Suppressor macrophage treated with lipopolysaccharide for 4 hours (primary cell): ENCODE measurements around the gene MAP4K2.

ENCODE experiments used
- DNase-seq: peaks from one replicate; pipeline ENCODE4 v3.0.0-alpha.2; 2020

The MAP4K2 gene

DNA sequence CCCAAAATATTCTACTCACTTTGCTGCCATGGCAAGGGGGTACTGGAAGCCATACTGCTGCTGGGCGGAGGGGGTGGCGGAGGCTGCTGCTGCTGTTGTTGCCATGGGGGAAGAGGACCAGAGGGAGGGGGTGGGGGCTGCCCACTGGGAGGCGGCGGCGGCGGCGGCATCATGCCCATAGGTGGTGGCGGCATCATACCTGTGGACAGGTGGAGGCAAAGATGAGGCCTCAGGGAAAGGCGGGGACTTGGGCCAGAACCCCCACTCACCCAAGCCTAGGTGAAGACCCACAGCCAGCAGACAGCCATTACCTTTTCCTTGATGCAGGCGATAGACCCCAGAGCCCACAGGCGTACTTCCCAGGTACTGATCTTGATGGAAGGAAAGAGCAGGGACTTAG is 36.1 kb downstream of the MAP4K2 start:
- no peak for DNase-seq

DNA sequence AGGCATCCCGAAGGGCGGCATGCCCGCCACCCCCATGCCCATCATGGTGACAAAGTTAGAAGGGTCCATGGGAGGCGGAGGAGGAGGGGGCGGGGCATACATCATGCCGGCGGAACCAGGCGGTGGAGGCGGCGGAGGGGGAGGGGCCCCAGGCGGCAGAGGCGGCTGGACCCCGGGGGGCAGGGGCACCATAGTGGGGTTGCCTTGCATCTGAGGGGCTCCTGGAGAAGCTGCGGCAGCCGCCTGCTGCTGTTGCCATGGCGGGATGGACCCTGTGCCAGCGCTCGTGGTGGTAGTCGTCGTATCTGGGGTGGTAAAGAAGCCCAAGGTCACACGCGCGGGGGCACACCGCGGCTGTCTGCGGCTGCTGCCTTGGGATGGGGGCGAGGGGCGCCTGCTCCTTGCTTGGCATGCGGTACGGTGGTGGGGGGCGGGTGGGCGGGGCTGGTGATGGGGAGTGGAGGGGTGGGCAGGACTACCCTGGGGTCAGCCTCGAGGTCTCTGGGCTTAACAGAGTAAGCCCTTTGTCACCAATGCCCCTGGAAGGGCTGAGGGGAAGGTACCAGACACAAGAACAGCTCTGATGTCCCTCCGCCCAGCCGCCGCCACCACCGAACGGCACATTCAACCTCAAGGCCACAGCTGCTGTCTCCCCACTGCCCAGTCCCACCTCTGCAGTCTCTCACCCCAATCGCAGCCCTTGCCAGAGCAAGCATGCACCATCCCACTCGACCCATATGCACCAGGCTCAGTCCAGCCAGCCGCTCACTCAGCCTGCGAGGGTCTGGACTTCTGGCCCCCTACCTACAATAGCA is 37.0 kb downstream of the MAP4K2 start:
- no peak for DNase-seq

DNA sequence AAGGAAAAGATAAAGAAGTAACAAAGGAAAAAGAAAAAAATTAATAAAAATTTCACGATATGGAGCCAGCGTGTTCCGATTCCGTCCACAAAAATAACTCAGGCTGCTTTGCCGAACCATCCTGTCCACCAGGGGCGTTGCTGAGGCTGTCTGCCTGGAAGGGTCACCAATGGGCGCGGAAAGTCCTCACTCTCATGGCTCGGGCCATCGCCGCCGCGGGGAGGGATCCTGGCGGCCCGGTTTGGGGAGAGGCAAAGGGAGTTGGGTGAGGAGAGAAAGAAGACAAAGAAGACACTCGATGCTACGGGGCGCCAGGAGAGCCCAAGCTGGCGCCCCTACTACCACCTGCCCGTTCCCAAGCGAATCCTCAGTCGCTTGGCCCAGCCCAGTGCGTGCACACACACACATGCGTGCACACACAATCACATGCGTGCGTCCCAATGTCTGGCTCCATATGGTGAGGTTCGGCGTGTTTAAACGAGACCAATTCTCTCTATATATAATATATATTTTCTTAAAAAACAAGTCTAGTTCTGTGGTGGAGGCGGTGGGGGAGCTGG is 37.6 kb downstream of the MAP4K2 start:
- no peak for DNase-seq

DNA sequence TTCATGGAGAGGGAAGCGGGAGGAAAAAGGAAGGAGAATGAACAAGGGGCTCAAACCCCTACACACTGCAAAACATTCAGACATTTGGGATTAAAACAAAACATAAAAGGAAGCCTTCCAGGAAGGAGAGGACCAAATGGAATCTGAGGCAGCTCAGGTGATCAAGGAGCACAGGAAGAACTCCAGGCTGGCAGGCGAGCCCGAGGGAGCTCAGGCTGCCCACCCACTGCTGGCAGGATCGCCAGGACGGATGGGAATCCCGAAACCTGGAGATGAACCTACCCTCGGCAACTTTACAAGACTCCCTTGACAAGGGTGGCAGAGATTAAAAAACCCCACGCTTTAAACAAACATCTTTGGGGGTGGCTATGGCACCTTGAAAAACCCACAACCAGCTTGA is 38.3 kb downstream of the MAP4K2 start:
- no peak for DNase-seq

DNA sequence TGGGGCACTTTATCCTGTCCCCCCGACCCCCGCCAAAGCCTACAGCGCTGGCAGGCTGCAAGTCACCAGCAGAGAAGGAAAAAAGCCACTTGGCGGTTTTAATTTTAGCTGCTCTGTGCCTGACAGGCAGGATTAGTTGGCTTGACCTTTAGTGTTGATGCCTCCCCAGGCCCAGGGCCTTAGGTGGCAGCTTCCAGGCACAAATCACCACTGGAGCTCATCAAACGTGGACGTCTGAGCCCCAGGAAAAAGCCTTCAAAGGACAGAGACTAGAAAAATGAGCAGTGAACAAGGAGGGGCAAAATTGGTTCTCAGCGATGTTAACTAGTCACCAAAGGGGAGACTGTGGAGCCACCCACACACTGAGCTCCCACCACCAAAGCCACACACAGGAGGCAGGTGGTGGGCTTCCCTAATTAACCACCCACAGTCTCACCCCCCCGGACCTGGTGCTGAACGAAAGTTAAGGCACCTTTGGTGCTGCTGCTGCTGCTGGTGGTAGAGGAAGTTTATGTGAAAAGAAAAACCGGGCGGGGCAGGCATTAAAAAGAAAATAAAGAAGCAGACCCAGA is 38.9 kb downstream of the MAP4K2 start:
- no peak for DNase-seq

DNA sequence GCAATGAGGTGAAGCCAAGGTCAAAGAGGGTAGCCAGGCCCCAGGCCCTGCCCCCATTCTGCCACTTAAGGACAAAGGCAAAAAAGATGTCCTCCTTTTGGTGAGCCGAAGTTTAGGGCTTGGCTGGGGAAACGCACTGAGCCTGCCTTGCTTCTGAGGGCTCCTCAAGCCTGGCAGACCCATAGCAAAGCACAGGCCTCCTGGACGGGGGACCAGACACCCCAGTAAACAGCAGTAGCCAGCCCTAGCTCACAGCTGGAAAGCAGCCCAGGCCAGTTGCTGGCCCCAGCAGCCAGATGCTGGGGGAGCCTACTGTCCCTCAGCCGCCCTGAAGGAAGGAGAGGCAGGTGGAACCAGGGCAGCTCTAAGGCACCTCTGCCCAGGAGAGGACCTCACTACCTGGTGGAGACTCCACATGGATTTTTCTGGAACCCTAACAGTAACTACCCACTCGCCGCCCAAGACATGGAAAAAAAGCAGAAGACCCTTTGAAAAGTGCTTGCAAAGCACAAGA is 39.4 kb downstream of the MAP4K2 start:
- no peak for DNase-seq

DNA sequence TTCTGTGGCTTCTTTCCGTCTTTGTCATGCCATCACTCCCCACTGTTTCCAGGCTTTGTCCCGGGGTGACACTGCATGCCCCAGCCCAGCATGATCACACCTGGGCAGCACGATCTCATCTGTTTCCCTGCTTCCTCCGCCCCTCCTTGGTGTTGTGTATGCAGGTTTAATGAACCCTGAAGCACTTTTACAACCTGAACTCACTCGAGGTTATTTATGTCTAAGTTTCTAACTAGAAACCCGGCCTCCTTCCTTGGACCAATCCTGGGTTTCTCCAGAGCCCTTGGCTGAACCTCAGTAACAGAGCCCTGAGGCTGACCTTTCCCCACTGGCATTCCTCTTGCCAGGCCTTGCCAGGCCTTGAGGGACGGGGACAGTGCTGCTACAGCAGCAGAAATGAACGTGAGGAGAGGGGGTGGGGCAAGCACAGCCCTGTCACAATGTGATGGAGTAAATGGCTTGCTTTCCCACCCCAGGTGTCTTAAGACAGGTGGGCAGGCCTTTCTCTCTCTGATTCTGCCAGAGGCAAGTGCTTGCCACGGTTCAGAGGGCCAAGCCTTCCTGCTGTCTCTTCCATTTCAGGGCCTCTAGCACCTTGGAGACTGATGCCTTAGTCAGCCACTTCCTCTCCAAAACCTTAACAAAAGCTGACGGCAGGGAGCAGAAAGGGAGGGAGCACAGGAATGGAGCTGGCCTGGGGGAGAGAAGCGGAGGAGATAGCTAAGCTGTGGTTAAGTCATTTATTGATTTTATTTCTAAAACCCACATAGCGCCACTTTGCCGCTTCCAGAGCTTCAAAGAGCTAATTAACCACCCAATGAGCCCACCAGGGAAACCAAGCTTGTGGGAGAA is 40.1 kb downstream of the MAP4K2 start:
- no peak for DNase-seq

DNA sequence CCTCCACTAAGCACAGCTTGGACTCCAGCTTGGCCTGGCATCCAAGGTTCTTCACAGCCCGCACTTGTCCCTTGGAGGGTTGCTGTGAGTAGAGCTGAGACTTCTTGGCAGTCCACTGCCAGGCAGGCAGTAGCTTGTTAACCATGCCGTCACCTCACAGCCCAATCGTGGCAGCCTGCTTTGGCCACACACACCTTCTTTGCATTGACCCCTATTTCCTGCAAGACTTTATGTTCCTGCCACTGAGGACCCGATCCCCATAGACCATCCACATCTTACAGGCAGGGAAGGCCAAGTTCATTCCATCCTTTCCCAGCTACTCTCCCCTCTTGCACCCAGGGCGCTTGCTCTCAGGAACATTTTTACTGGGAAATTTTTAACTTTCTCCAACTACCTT is 40.7 kb downstream of the MAP4K2 start:
- DNase-seq = no peak

DNA sequence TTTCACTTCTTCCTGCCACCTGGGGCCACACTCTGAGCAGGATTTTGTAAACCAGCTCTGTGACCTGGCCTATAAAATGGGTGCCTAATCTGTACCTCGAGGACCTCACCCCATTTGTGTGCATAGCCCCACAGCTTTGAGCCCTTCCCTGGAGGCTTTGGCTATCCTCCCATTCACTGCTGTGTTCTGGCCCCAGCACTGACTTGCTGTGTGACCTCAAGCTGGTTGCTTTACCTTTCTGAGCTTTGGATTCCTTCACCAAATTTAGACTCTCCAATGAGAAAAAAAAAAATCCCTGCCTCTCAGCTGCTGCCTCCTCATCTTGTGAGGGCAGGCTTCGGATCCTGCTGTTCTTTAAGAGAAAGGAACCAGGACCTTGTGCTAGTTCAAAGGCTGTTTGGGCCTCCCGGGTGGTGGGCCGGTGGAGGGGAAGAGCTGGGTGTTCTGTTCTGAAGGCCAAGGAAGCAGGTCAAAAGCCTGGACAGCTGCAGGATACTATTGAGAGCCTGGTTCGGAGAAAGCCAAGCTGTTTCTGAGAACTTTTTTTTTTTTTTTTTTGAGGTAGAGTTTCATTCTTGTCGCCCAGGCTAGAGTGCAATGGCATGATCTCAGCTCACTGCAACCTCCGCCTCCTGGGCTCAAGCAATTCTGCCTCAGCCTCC is 42.1 kb downstream of the MAP4K2 start:
- DNase-seq = no peak

DNA sequence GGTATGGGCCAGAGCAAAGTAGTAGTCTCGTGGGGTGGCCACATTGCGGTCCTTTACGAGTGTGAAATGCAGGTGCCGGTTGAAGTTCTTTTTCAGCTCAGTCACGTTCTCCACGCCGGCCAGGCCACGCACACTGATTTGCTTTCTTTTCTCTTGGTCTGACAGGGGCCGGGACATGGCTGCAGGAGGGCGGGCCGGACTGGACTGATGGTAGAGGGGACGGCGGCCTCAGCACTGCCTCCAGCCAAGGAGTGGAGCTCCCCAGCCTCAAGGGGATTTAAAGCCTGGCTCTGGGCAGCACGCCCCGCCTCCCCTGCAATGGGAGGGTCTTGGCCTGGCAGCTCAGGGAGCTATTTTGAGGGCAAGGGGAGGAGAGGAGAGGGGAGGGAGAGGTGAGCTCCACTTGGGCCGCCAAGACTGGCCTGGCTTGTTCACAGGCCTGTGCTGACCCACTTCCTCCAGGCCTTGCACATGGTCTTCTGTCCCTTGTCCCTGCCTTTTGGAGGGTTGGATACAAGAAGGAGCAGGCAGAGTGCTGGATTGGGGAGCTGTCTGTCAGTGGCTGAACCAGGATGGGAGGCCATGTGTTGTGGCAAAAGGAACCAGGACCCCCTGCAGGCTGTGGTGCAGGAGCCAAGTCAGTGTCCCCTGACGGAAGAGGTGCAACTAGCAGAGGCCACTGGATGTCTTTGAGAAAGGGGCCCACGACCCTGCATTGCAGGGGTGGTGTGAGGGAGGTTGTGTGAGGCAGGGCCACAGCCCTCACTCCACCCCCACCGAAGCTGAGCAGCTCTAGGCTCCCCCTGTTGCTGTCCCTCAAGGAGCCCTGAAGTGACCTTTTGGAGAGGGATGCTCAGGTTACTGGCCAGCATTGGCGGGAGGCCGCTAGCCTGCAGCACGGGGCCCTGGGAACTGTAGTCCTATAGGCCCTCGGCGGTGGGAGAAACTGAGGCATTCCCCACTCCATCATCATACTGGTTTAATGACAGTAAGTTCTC is 43.0 kb downstream of the MAP4K2 start, which contains the start of gene PYGM:
TSS of gene PYGM (minus strand) at position 253 of the 998 bp plus-strand sequence. CDS start at position 177, 76 bp downstream.
- no peak for DNase-seq

DNA sequence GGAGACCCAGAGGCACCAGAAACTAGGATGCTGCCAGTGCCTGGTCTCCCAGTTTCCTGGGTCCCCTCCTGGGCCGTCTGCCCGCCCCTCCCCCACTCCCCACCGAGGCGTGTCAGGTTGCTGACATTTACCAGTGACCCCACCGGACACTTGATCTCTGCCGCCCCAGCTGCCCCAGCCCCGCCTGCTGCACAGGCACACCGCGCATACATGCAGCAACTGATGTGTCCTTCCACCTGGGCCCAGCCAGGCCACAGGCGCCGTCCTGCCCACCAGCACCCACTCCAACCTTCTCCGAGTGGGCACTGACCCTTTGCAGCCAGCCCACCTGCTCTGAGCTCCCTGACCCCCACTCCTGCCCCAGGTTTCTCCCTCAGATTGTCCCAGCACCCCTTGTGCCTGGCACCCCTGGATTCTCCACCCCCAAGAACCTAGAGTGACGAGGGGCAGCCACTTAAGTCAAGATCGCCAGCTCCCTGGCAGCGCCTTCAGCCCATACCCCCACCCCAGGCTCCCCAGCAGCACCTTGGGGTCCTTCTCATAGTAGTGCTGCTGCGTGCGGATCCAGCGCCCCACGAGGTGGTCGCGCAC is 43.8 kb downstream of the MAP4K2 start:
- DNase-seq = no peak

DNA sequence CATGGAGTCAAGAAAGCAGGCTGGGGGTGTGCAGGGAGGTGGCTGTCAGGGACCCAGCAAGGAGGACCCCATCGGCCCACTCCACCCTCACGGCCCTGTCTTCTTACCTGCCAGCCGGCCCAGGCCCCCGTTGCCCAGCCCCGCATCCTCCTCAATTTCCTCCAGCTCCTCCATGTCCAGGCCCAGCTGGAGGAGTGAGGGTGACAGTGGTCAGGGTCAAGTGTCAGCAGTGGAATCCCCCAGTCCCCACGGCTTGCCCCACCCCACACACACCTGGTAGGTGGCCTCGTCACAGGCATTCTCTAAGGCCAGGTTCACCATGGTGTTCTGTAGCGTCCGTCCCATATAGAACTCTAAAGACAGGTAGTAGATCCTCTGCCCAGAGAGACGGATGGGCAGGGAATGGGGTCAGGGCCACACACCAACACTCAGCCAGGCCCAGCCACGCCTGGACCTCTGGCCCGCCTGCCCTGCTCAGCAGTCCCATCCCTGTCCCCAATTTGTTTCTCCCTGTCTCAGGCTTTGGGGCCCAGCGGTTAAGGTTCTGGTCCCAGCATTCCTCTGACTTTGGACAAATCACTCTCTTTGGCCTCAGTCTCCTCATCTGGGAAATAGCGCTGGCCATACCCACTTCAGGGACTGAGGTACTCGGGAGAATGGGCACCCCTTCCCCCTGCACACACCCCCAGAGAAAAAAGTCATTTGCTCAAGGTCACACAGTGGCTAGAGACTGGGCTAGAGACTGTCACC is 44.5 kb downstream of the MAP4K2 start:
- no peak for DNase-seq

DNA sequence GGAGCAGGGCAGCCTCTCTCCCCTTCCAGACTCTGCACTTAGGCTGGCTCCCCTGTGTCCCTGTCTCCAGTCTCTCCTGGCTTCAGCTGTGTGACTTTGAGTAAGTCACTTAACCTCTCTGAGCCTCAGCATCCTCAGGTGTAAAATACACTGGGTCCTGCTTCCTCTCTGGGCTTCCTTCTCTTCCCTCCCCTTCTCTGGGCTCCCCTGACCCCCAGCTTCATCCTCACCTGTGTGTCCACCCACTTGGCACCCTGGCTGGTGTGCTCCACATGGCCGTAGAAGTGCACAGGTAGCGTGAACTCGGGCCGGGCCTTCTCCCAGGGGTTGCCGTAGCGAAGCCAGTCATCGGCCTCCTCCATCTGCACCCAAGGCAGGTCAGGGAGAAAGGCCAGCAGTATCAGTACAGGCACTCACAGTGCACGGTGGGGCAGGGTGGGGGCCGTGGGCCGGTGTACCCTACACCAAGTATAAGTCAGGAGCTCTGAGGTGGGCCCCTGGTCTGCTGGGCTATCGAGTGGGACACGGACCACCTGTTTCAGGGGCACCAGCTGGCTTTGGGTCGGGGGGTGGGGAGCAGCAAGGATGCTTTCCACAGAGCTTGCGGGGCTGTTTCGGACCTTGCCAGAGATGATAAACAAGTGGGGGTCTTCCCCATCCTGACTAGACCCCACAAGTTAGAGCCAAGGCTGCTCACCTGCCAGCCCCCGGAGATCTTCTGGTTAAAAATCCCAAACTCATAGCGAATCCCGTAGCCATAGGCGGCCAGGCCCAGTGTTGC is 45.3 kb downstream of the MAP4K2 start:
- DNase-seq = no peak

DNA sequence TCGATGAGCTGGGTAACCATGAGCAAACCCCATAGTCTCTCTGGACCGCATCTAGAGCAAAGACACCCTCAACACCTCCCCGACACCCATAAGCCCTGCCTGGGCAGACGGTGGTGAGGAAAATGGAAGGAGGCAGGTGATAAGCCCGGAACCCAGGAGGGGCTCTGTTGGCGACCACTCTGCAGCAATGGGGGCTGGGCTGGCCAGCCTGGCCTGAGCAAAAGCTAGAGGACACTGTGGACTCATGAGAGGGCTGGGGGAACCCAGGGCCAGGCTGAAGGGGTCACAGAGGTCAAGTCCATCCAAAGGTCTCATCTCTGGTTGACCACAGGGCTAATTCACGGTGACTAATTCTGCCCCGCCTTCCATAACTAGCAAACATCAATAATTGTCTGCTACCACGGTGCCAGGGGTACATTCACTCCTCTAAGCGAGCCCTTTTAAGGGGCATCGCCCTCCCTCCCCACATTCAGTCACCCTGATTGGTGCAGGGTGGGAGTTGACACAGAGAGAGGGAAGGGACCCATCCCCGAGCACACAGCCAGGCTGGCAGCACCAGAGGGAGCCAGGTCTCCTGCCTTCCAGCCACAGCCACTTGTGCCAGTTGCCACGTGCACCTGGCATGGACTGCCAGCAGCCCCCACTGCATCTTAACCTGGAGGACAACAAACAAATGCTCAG is 47.2 kb downstream of the MAP4K2 start:
- no peak for DNase-seq

DNA sequence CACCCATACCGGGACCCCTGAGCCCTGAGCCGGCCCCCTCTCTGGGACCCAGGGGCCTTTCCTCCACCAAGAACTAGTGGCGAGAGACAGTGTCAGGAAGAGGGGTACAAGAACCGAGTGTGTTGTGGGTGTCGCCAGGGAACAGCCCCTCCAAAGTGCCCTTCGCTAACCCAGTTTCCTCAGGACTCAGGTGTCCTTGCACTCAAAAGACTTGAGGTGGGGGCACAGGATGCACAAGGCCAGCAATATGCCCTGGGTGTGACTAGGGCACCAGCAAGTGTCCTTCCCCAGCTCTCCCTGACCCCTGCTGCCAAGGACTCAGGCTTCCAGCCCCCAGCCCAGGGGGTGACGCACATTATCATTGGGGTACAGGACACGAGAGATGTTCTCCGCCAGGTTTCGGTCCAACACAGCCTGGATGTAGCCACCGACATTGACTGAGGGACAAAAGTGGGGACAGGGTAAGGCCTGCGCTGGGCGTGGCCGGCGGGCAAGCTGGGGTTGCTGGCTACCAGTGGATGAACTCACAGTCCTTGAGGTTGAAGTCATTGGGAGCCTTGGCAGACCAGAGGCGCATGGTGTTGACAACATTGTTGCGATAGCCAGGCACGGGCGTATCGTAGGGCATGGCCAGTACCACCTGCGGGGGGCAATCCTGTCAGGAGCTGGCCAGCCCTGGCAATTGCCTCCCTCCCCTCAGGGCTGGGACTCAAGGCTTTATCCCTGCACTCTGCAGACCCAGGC is 47.9 kb downstream of the MAP4K2 start:
- no peak for DNase-seq

DNA sequence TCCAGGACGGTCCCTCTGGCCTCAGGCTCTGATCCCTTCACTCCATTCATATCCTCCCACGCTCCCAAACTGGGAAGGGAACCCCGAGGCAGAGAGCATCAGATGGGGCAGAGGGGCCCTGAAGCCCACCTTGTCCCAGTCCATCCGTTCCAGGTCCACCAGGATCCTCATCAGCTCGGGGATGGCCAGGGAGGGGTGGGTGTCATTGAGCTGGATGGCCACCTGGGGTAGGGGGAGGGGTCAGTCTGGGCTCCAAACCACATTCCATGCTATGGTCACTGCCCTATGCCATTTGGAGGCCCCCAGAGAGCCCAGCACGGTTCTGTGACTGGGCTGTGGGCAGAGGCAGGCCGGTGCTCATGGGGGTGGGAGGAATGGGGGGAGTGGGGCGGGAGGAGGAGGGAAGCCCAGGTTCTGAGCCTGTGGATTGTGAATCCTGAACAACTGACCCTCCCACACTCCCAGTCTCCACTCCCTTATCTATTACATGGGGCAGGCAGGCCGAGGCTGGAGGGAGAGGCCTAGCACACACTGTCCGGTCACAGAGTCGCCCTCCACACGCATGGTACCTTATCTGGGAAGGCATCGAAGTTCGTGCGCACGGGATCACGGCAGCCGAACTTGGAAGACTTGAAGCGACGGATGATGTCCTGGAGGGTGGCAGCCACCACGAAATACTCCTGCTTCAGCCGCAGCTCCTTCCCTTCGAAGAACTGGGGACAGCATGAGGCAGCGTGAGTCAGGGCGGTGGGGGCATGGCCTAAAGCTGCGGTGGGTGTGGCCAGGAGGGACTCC is 48.7 kb downstream of the MAP4K2 start:
- no peak for DNase-seq
